HepG2 (cell line): ENCODE data around the gene C22orf31. TPM values are rescaled to one million over a fixed set of nuclear protein-coding genes. Genes with fewer than 3 reads are reported as not detected.
A peak's percentile ranks its signal among the peaks of the same experiment; 100 is the strongest.

ENCODE experiments used
- FOXA1 ChIP-seq, 2 experiments: fragments of 450-650 bp in 1 of 2; sonication (generic) in 1 of 2; formaldehyde crosslinking in 1 of 2; IDR thresholded peaks; 2 replicates each; pipeline versions ENCODE4 v1.4.0 to v1.6.1; 2016 to 2020; ENCODE audit warnings: missing genetic modification reagents in 1 of 2
- GATA4 ChIP-seq: sonication (generic); IDR thresholded peaks from 2 replicates; pipeline ENCODE4 v1.6.1; 2016; ENCODE audit warnings: antibody characterized with exemption, low read depth, borderline replicate concordance
- HNRNPL ChIP-seq: fragments of 200-400 bp; formaldehyde crosslinking; IDR thresholded peaks from 2 replicates; pipeline ENCODE4 v1.6.1; 2017; ENCODE audit warnings: mild to moderate bottlenecking, low read depth, low read length
- KDM5A ChIP-seq: fragments of 200-600 bp; sonication (generic); IDR thresholded peaks from 2 replicates; pipeline ENCODE4 v1.7.0; 2018; ENCODE audit warnings: antibody characterized with exemption, mild to moderate bottlenecking, low read length, borderline replicate concordance
- MTA3 ChIP-seq: sonication (generic); formaldehyde crosslinking; IDR thresholded peaks from 2 replicates; pipeline ENCODE4 v1.4.0; 2020; ENCODE audit warnings: missing genetic modification reagents
- NR2F2 ChIP-seq: IDR thresholded peaks from 2 replicates; pipeline ENCODE4 v1.6.1; 2012; ENCODE audit warnings: low read depth, inconsistent platforms, borderline replicate concordance
- PPARG ChIP-seq: conservative IDR thresholded peaks from 2 replicates; pipeline ENCODE4 v1.6.1; 2016; ENCODE audit warnings: missing biosample characterization, missing genetic modification reagents
- PTBP1 ChIP-seq: fragments of 200-400 bp; formaldehyde crosslinking; IDR thresholded peaks from 2 replicates; pipeline ENCODE4 v1.6.1; 2018; ENCODE audit warnings: low read length, low read depth; ENCODE audit not compliant: poor library complexity, severe bottlenecking
- SALL1 ChIP-seq: sonication (generic); formaldehyde crosslinking; IDR thresholded peaks from 2 replicates; pipeline ENCODE4 v1.8.0; 2022; ENCODE audit warnings: mild to moderate bottlenecking, missing genetic modification reagents
- SOX5 ChIP-seq: IDR thresholded peaks from 2 replicates; pipeline ENCODE4 v1.6.1; 2016; ENCODE audit warnings: borderline replicate concordance
- TCF7 ChIP-seq: sonication (generic); IDR thresholded peaks from 2 replicates; pipeline ENCODE4 v1.6.1; 2016; ENCODE audit warnings: antibody characterized with exemption, low read depth
- TEAD3 ChIP-seq: optimal IDR thresholded peaks from 2 replicates; pipeline ENCODE3; 2016; ENCODE audit warnings: borderline replicate concordance
- THAP11 ChIP-seq: IDR thresholded peaks from 2 replicates; pipeline ENCODE4 v1.6.1; 2016; ENCODE audit warnings: missing biosample characterization, missing genetic modification reagents
- ZEB1 ChIP-seq: IDR thresholded peaks from 2 replicates; pipeline ENCODE4 v1.6.1; 2012; ENCODE audit warnings: mild to moderate bottlenecking, low read depth, inconsistent platforms; ENCODE audit not compliant: insufficient replicate concordance
- ZKSCAN1 ChIP-seq: fragments of 150-350 bp; IDR thresholded peaks from 2 replicates; pipeline ENCODE4 v1.6.1; 2014; ENCODE audit warnings: low read length
- ZNF224 ChIP-seq: sonication (generic); formaldehyde crosslinking; IDR thresholded peaks from 2 replicates; pipeline ENCODE4 v1.5.0; 2020; ENCODE audit warnings: mild to moderate bottlenecking, missing genetic modification reagents
- ZNF644 ChIP-seq: IDR thresholded peaks from 2 replicates; pipeline ENCODE4 v1.6.1; 2016; ENCODE audit warnings: low read depth
- ZNF724P ChIP-seq: sonication (generic); formaldehyde crosslinking; IDR thresholded peaks from 2 replicates; pipeline ENCODE4 v1.8.0; 2022; ENCODE audit warnings: missing genetic modification reagents, borderline replicate concordance
- ZSCAN25 ChIP-seq: sonication (generic); formaldehyde crosslinking; IDR thresholded peaks from 2 replicates; pipeline ENCODE4 v1.8.0; 2022; ENCODE audit warnings: mild to moderate bottlenecking, missing genetic modification reagents
- polyA plus RNA-seq, 8 experiments: library from polyadenylated mRNA; depleted of rRNA in 3 of 8; stranded (reverse) in 7 of 8; unstranded in 1 of 8; fragments of >200 nt; fragmentation: Illumina TruSeq in 4 of 8; extraction: Trizol in 4 of 8; gene quantifications; 2 replicates each; pipeline versions ENCODE4 v1.2.1 to v1.2.3, GENCODE V29; 2011 to 2016; ENCODE audit warnings: low read depth in 4 of 8, missing spikeins in 1 of 8, mixed read lengths in 1 of 8; ENCODE audit not compliant: insufficient read depth in 1 of 8
- total RNA-seq, 5 experiments: library from RNA; depleted of rRNA; stranded (reverse); fragments of >200 nt; fragmentation: Illumina TruSeq; extraction: Trizol; gene quantifications; 2 replicates each; pipeline ENCODE4 v1.2.3, GENCODE V29; 2016; ENCODE audit warnings: low read depth in 1 of 5
- TF ChIP-seq, protein P1 (sequence below): sonication (generic); formaldehyde crosslinking; IDR thresholded peaks from 2 replicates; pipeline ENCODE4 v1.5.1; 2020; ENCODE audit warnings: mild to moderate bottlenecking, missing genetic modification reagents, borderline replicate concordance
- TF ChIP-seq, protein P2 (sequence below): fragments of 450-650 bp; IDR thresholded peaks from 2 replicates; pipeline ENCODE4 v1.6.1; 2017
- TF ChIP-seq, protein P3 (sequence below): sonication (generic); formaldehyde crosslinking; IDR thresholded peaks from 2 replicates; pipeline ENCODE4 v1.8.0; 2022; ENCODE audit warnings: mild to moderate bottlenecking, missing genetic modification reagents, borderline replicate concordance

The C22orf31 gene
- total and polyA plus RNA-seq, 2 of the 13 experiments (the other 11 are each of a cell fraction or from before 2014, with no cell fraction given) = not detected

DNA sequence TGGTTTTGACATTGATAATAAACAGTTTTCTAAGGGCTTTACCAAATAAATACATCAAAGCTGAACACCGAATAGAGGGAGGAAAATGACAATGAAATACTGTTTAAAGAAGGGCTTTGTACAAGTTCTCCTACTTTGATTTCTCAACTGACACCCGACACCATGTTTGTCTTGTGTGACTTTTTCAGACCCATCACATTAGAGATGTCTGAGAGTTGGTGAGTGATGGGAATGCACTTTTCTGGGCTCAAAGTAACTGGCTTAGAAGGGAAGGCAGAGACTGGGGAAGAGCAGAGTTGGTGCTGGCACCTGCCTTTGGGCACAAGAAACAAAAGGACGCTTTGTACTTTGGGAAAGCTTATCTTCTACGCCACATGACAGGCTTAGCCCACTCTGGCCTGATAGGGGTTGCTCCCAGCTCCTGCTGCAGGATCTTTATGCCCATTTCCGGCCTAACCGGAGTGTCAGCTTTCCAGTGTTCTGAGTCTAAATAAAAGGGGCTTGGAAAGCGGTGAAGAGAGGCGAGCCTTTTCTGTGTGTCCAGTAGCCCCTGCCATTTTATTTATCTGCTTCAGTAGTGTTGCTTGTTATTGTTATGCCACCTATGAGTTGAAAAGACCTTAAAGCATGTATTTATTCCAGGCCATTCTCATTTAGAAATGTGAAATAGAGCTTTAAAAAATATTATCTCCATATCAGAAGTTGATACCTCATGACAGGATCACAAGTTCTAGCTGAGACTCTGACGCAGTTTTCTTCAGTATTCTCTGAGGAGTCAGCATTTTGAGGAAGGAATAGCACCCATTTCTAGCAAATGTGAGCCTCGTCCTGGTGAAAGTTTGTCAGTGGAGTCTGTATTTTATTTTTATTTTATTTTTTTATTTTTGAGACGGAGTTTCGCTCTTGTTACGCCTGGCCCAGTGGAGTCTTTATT is 35.4 kb upstream of the C22orf31 start (continued):
- TF ChIP-seq KDM5A (peak; percentile 25; the same call in 1 of the 2 replicates), ZKSCAN1 (no peak), ZNF644 (CRISPR knock-in tag) (peak; percentile 80), TCF7 (peak; percentile 97), SALL1 (CRISPR knock-in tag) (peak; percentile 74), SOX5 (CRISPR knock-in tag) (peak; percentile 99), GATA4 (peak; percentile 30; the same call in 1 of the 2 replicates), PTBP1 (no peak), ZEB1 (peak; percentile 38), NR2F2 (peak; percentile 76; the same call in 1 of the 2 replicates), ZNF724P (CRISPR knock-in tag) (no peak), FOXA1 (IDR thresholded peaks at IDR 0.05) (no peak), FOXA1 (CRISPR knock-in tag; IDR thresholded peaks at IDR 0.05) (peak; percentile 84), HNRNPL (peak; percentile 77; the same call in 1 of the 2 replicates), PPARG (peak; percentile 58; the same call in 1 of the 2 replicates), MTA3 (CRISPR knock-in tag) (no peak), ZNF224 (CRISPR knock-in tag) (no peak), ZSCAN25 (CRISPR knock-in tag) (no peak), TEAD3 (peak; percentile 77), THAP11 (CRISPR knock-in tag) (peak; percentile 35; the same call in 1 of the 2 replicates)
- TF ChIP-seq, protein P1, sequence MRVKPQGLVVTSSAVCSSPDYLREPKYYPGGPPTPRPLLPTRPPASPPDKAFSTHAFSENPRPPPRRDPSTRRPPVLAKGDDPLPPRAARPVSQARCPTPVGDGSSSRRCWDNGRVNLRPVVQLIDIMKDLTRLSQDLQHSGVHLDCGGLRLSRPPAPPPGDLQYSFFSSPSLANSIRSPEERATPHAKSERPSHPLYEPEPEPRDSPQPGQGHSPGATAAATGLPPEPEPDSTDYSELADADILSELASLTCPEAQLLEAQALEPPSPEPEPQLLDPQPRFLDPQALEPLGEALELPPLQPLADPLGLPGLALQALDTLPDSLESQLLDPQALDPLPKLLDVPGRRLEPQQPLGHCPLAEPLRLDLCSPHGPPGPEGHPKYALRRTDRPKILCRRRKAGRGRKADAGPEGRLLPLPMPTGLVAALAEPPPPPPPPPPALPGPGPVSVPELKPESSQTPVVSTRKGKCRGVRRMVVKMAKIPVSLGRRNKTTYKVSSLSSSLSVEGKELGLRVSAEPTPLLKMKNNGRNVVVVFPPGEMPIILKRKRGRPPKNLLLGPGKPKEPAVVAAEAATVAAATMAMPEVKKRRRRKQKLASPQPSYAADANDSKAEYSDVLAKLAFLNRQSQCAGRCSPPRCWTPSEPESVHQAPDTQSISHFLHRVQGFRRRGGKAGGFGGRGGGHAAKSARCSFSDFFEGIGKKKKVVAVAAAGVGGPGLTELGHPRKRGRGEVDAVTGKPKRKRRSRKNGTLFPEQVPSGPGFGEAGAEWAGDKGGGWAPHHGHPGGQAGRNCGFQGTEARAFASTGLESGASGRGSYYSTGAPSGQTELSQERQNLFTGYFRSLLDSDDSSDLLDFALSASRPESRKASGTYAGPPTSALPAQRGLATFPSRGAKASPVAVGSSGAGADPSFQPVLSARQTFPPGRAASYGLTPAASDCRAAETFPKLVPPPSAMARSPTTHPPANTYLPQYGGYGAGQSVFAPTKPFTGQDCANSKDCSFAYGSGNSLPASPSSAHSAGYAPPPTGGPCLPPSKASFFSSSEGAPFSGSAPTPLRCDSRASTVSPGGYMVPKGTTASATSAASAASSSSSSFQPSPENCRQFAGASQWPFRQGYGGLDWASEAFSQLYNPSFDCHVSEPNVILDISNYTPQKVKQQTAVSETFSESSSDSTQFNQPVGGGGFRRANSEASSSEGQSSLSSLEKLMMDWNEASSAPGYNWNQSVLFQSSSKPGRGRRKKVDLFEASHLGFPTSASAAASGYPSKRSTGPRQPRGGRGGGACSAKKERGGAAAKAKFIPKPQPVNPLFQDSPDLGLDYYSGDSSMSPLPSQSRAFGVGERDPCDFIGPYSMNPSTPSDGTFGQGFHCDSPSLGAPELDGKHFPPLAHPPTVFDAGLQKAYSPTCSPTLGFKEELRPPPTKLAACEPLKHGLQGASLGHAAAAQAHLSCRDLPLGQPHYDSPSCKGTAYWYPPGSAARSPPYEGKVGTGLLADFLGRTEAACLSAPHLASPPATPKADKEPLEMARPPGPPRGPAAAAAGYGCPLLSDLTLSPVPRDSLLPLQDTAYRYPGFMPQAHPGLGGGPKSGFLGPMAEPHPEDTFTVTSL (CRISPR knock-in tag) = peak; percentile 82; the same call in 1 of the 2 replicates
- TF ChIP-seq, protein P2, sequence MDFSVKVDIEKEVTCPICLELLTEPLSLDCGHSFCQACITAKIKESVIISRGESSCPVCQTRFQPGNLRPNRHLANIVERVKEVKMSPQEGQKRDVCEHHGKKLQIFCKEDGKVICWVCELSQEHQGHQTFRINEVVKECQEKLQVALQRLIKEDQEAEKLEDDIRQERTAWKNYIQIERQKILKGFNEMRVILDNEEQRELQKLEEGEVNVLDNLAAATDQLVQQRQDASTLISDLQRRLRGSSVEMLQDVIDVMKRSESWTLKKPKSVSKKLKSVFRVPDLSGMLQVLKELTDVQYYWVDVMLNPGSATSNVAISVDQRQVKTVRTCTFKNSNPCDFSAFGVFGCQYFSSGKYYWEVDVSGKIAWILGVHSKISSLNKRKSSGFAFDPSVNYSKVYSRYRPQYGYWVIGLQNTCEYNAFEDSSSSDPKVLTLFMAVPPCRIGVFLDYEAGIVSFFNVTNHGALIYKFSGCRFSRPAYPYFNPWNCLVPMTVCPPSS = no peak
- TF ChIP-seq, protein P3, sequence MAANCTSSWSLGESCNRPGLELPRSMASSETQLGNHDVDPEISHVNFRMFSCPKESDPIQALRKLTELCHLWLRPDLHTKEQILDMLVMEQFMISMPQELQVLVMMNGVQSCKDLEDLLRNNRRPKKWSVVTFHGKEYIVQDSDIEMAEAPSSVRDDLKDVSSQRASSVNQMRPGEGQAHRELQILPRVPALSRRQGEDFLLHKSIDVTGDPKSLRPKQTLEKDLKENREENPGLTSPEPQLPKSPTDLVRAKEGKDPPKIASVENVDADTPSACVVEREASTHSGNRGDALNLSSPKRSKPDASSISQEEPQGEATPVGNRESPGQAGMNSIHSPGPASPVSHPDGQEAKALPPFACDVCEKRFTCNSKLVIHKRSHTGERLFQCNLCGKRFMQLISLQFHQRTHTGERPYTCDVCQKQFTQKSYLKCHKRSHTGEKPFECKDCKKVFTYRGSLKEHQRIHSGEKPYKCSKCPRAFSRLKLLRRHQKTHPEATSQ (CRISPR knock-in tag) = 0 out of 2 replicates have a peak, but pooled peaks have one; percentile 17
